B cell (primary cell): ENCODE data around the gene MALRD1. TPM values are rescaled to one million over a fixed set of nuclear protein-coding genes. Genes with fewer than 3 reads are reported as not detected.

Source experiments
- ATAC-seq: fragments of 200-7000 bp; cut with Tn5 transposase; one replicate; pipeline ENCODE4 v1.10.0; 2021; ENCODE audit warnings: low read depth, mild to moderate bottlenecking, moderate number of reproducible peaks, moderate library complexity
- CTCF ChIA-PET: fragments of 350-600 bp; sonication (Branson Sonifier 250); formaldehyde crosslinking; loops from one replicate; lab custom pipeline; 2021; ENCODE audit warnings: antibody characterized with exemption, inconsistent platforms; lab: Charles Lee
- POLR2A ChIA-PET: fragments of 350-600 bp; sonication (Branson Sonifier 250); formaldehyde crosslinking; loops from one replicate; lab custom pipeline; 2021; ENCODE audit warnings: antibody characterized with exemption; lab: Charles Lee
- DNase-seq: peaks from one replicate; pipeline ENCODE4 v3.0.0; 2013
- H2AFZ ChIP-seq: 2 replicates; pipeline ENCODE4 v1.6.1; 2012; ENCODE audit warnings: mild to moderate bottlenecking, low read depth, low read length; ENCODE audit not compliant: insufficient read depth, poor library complexity, severe bottlenecking
- H3K27ac ChIP-seq, 2 donors: 1 replicate in 1 of 2; 2 replicates in 1 of 2; pipeline ENCODE4 v1.5.1; 2012 to 2013; ENCODE audit warnings: low read length in 2 of 2, mild to moderate bottlenecking in 2 of 2, moderate library complexity in 1 of 2
- H3K27me3 ChIP-seq, 4 experiments: fragments of 200-600 bp in 1 of 4; sonication (generic) in 1 of 4; replicated peaks in 1 of 4; 1 replicate in 2 of 4; 2 replicates in 2 of 4; pipeline versions ENCODE4 v1.6.1 to v1.7.0; 2013 to 2016; ENCODE audit warnings: low read length in 3 of 4, mild to moderate bottlenecking in 2 of 4, mixed read lengths in 1 of 4, moderate library complexity in 1 of 4; ENCODE audit not compliant: insufficient read depth in 4 of 4, control insufficient read depth in 3 of 4; ENCODE audit errors: control extremely low read depth in 1 of 4
- H3K36me3 ChIP-seq, 2 experiments: replicated peaks in 1 of 2; 1 replicate in 1 of 2; 2 replicates in 1 of 2; pipeline versions ENCODE4 v1.6.1 to v1.7.1; 2013; ENCODE audit warnings: low read length in 1 of 2; ENCODE audit not compliant: insufficient read depth in 2 of 2, control insufficient read depth in 1 of 2; ENCODE audit errors: control extremely low read depth in 1 of 2, extremely low read depth in 1 of 2
- H3K4me1 ChIP-seq, 2 donors: fragments of 200-600 bp in 1 of 2; sonication (generic) in 1 of 2; 1 replicate in 1 of 2; 2 replicates in 1 of 2; pipeline versions ENCODE4 v1.5.1 to v1.6.1; 2013 to 2017; ENCODE audit warnings: low read length in 2 of 2; ENCODE audit not compliant: control insufficient read depth in 2 of 2, insufficient read depth in 2 of 2
- H3K4me2 ChIP-seq: replicated peaks from 2 replicates; pipeline ENCODE3; 2012; ENCODE audit warnings: mild to moderate bottlenecking, low read depth, low read length; ENCODE audit not compliant: poor library complexity, severe bottlenecking
- H3K4me3 ChIP-seq, 5 experiments: fragments of 200-600 bp in 1 of 5; sonication (generic) in 1 of 5; 1 replicate in 3 of 5; 2 replicates in 2 of 5; pipeline versions ENCODE4 v1.5.1 to v1.7.0; 2011 to 2016; ENCODE audit warnings: low read length in 4 of 5, mild to moderate bottlenecking in 4 of 5, low read depth in 2 of 5, control low read depth in 1 of 5, moderate library complexity in 1 of 5; ENCODE audit not compliant: insufficient read depth in 1 of 5; ENCODE audit errors: control extremely low read depth in 1 of 5, extremely low read depth in 1 of 5
- H3K79me2 ChIP-seq: fragments of 200-600 bp; sonication (generic); one replicate; pipeline ENCODE4 v1.6.0; 2016; ENCODE audit warnings: low read length; ENCODE audit not compliant: control insufficient read depth, insufficient read depth
- H3K9ac ChIP-seq: fragments of 200-600 bp; sonication (generic); 2 replicates; pipeline ENCODE4 v1.6.1; 2017; ENCODE audit warnings: mild to moderate bottlenecking, low read length, moderate library complexity
- H3K9me3 ChIP-seq, 3 donors: one replicate each; pipeline versions ENCODE4 v1.6.1 to v1.7.1; 2013; ENCODE audit warnings: low read length in 2 of 3; ENCODE audit not compliant: control insufficient read depth in 2 of 3, insufficient read depth in 1 of 3; ENCODE audit errors: control extremely low read depth in 1 of 3
- H4K20me1 ChIP-seq: 2 replicates; pipeline ENCODE4 v1.6.0; 2012; ENCODE audit warnings: mild to moderate bottlenecking, low read length; ENCODE audit not compliant: insufficient read depth, control insufficient read depth, poor library complexity, severe bottlenecking
- H3K27ac Mint-ChIP-seq: one replicate; pipeline ENCODE4 v1.8.0; 2021; ENCODE audit warnings: mixed read lengths
- H3K27me3 Mint-ChIP-seq: one replicate; pipeline ENCODE4 v1.8.0; 2021; ENCODE audit warnings: mixed read lengths
- H3K4me1 Mint-ChIP-seq: one replicate; pipeline ENCODE4 v1.8.0; 2021; ENCODE audit warnings: mixed read lengths
- H3K4me3 Mint-ChIP-seq: one replicate; pipeline ENCODE4 v1.8.0; 2021; ENCODE audit warnings: mixed read lengths
- H3K9me3 Mint-ChIP-seq: one replicate; pipeline ENCODE4 v1.8.0; 2022; ENCODE audit warnings: mixed read lengths; ENCODE audit not compliant: insufficient read depth
- EZH2 ChIP-seq: IDR thresholded peaks from 2 replicates; pipeline ENCODE4 v1.6.1; 2012; ENCODE audit warnings: borderline replicate concordance, low read depth, mild to moderate bottlenecking, moderate library complexity, low read length; ENCODE audit not compliant: insufficient read depth, poor library complexity, severe bottlenecking
- WGBS: methylation state at CpG from one replicate; pipeline ENCODE4 v1.1.5; 2013; ENCODE audit warnings: missing lambda C conversion rate; ENCODE audit not compliant: insufficient coverage; 5-methylcytosine and 5-hydroxymethylcytosine counted together
- intact Hi-C: fragments of 100-400 bp; cut with micrococcal nuclease; formaldehyde crosslinking; loops from one replicate; pipeline ENCODE4 v1.10.0; 2022
- polyA plus RNA-seq: library from polyadenylated mRNA; depleted of rRNA; stranded (reverse); fragments of >200 nt; gene quantifications from 2 replicates; pipeline ENCODE4 v1.2.3, GENCODE V29; 2012
- total RNA-seq, 2 donors: library from RNA; stranded (reverse); fragments of 120-200 nt in 1 of 2; gene quantifications; 1 replicate in 1 of 2; 2 replicates in 1 of 2; pipeline versions ENCODE4 v1.2.3 to v1.2.4, GENCODE V29; 2013 to 2022
- TF ChIP-seq, protein P1 (sequence below): fragments of 200-600 bp; IDR thresholded peaks from one replicate; pipeline ENCODE4 v1.8.0; 2022; ENCODE audit warnings: antibody characterized with exemption, mild to moderate bottlenecking

The MALRD1 gene
- total and polyA plus RNA-seq, 2 donors (not counting 1 experiment from before 2014, with no cell fraction given), result not detected

DNA sequence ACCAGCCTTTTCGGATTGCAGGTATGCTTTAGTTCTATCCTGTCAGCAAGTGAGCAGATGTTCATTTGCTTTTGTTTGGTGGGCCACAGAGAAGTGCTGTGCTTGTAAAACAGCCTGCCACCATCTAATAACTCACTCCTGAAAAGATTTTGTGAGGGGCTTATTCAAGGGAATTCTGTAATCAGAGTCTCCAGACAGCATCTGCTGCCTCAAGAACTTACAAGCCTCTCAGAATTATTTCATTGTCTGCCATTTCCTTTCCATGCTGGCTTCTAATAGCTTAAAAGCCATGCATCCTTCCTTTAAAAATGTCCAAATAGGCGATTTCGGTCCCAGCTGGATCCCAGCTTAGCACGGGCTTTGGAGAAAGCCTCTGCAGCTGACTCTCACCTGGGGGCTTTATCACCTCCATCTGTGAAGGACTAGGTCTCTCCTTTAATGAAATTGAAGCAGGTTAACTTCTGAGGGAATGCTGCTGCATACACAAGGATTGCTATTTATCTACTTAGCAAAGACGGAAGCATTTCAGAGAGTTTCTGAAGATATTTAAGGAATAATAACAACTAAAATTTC is 48.0 kb downstream of the MALRD1 start:
- Histone ChIP-seq H3K9me3 (no peaks in the 10 kb centered on the region), H3K9ac (no peak overlapping the region), H3K4me1 (no peaks in the 10 kb centered on the region), H3K79me2 (no peaks in the 10 kb centered on the region), H3K27ac (no peak overlapping the region), H3K4me2 (no peak overlapping the region), H3K36me3 (no peaks in the 10 kb centered on the region), H3K27me3 (no peaks in the 10 kb centered on the region), H3K4me3 (no peak overlapping the region), H2AFZ (no peak overlapping the region), H4K20me1 (no peaks in the 10 kb centered on the region)
- ChIA-PET POLR2A (no interaction called here), CTCF (no interaction called here)
- intact Hi-C loops, result no loop called here
- 64% methylated on average over 3 of the region's 5 CpGs for WGBS
- Mint-ChIP-seq H3K4me1 (no peaks in the 10 kb centered on the region), H3K27me3 (no peaks in the 10 kb centered on the region), H3K9me3 (no peaks in the 10 kb centered on the region), H3K27ac (no peak overlapping the region), H3K4me3 (no peak overlapping the region)
- no peak for ATAC-seq
- DNase-seq, result no peak
- TF ChIP-seq EZH2, result no peak
- TF ChIP-seq, protein P1, sequence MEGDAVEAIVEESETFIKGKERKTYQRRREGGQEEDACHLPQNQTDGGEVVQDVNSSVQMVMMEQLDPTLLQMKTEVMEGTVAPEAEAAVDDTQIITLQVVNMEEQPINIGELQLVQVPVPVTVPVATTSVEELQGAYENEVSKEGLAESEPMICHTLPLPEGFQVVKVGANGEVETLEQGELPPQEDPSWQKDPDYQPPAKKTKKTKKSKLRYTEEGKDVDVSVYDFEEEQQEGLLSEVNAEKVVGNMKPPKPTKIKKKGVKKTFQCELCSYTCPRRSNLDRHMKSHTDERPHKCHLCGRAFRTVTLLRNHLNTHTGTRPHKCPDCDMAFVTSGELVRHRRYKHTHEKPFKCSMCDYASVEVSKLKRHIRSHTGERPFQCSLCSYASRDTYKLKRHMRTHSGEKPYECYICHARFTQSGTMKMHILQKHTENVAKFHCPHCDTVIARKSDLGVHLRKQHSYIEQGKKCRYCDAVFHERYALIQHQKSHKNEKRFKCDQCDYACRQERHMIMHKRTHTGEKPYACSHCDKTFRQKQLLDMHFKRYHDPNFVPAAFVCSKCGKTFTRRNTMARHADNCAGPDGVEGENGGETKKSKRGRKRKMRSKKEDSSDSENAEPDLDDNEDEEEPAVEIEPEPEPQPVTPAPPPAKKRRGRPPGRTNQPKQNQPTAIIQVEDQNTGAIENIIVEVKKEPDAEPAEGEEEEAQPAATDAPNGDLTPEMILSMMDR, result no peak

DNA sequence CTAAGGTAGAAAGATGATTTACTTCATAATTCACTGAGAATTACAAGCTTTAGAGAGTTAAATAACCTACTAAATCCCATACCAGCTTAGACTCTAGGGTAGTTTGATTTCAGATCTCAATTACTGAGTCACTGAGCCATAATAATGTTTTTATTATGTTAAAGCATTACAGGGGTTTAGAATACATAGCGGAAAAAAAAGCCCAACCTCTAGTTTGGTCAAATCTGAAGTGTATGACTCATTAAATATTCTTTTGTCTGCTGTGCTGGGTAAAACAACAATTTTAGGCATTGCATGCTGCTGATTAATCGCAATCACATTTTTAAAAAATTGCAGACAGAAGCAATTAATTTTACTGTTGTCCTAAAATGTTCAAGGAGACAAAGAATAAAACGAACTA is 48.5 kb downstream of the MALRD1 start:
- no peaks in the 10 kb centered on the region for H3K36me3 ChIP-seq
- H3K4me1 Mint-ChIP-seq, result no peaks in the 10 kb centered on the region
- H3K27me3 Mint-ChIP-seq, result no peaks in the 10 kb centered on the region
- no peak overlapping the region for H3K4me3 Mint-ChIP-seq
- no peak overlapping the region for H3K9ac ChIP-seq
- H2AFZ ChIP-seq, result no peak overlapping the region
- H3K27ac ChIP-seq, result no peak overlapping the region
- no peak for TF ChIP-seq EZH2
- TF ChIP-seq, protein P1, result no peak
- no peaks in the 10 kb centered on the region for H4K20me1 ChIP-seq
- WGBS, result no CpG with 5 or more reads among the region's 3 CpGs
- H3K4me1 ChIP-seq, result no peaks in the 10 kb centered on the region
- no peak overlapping the region for H3K27ac Mint-ChIP-seq
- no peaks in the 10 kb centered on the region for H3K9me3 ChIP-seq
- no peak for DNase-seq
- POLR2A ChIA-PET, result no interaction called here
- ATAC-seq, result no peak
- no peaks in the 10 kb centered on the region for H3K79me2 ChIP-seq
- H3K4me3 ChIP-seq, result no peak overlapping the region
- no peaks in the 10 kb centered on the region for H3K9me3 Mint-ChIP-seq
- H3K4me2 ChIP-seq, result no peak overlapping the region
- CTCF ChIA-PET, result no interaction called here
- no peaks in the 10 kb centered on the region for H3K27me3 ChIP-seq
- intact Hi-C loops, result no loop called here
